Measurements from ENCODE around the gene MCL1.

The MCL1 gene

GRCh38 chr1:150567717-150568593 lies 11.5 kb downstream of the MCL1 start:
- DNase-seq, result peak; percentile 56 to 61

GRCh38 chr1:150567341-150567716 lies 12.1 kb downstream of the MCL1 start:
- DNase-seq, result peak; percentile 69 to 81

GRCh38 chr1:150566589-150567340 lies 12.6 kb downstream of the MCL1 start:
- peak in 1 of 2 donors; percentile 22 for DNase-seq

GRCh38 chr1:150565240-150565991 lies 14.0 kb downstream of the MCL1 start:
- DNase-seq, result peak in 1 of 2 donors; percentile 13

- peak; percentile 42 to 44 for DNase-seq
Observed at GRCh38 chr1:150564051-150564991, 15.1 kb downstream of the MCL1 start.

GRCh38 chr1:150563340-150564038 lies 15.9 kb downstream of the MCL1 start:
- DNase-seq, result peak; percentile 66 to 80

- peak; percentile 83 to 91 for DNase-seq
Observed at GRCh38 chr1:150562446-150563339, 16.7 kb downstream of the MCL1 start.

- DNase-seq, result peak; percentile 85 to 90
Observed at GRCh38 chr1:150561974-150562445, 17.4 kb downstream of the MCL1 start.

- peak; percentile 64 to 72 for DNase-seq
Observed at GRCh38 chr1:150561254-150561973, 18.0 kb downstream of the MCL1 start.

GRCh38 chr1:150560576-150561253 lies 18.7 kb downstream of the MCL1 start:
- DNase-seq, result peak; percentile 84 to 85

GRCh38 chr1:150560011-150560438 lies 19.4 kb downstream of the MCL1 start:
- DNase-seq, result peak; percentile 75 to 78

GRCh38 chr1:150559656-150560010 lies 19.8 kb downstream of the MCL1 start:
- DNase-seq, result no peak

- DNase-seq, result no peak
Observed at GRCh38 chr1:150558761-150559655, 20.4 kb downstream of the MCL1 start.

- DNase-seq, result no peak
Observed at GRCh38 chr1:150558303-150558704, 21.1 kb downstream of the MCL1 start.

- no peak for DNase-seq
Observed at GRCh38 chr1:150557813-150558212, 21.6 kb downstream of the MCL1 start.

GRCh38 chr1:150557065-150557600 lies 22.3 kb downstream of the MCL1 start:
- no peak for DNase-seq

Measured in CD4-positive, alpha-beta T cell treated with Interleukin-1 beta for 1 hour (primary cell).